ENCODE results near the gene ANO9. TPM values are rescaled to one million over a fixed set of nuclear protein-coding genes. Genes with fewer than 3 reads are reported as not detected.

Gene ANO9
- total RNA-seq, 1 experiment from 2014 or later: 9.4 TPM

DNA sequence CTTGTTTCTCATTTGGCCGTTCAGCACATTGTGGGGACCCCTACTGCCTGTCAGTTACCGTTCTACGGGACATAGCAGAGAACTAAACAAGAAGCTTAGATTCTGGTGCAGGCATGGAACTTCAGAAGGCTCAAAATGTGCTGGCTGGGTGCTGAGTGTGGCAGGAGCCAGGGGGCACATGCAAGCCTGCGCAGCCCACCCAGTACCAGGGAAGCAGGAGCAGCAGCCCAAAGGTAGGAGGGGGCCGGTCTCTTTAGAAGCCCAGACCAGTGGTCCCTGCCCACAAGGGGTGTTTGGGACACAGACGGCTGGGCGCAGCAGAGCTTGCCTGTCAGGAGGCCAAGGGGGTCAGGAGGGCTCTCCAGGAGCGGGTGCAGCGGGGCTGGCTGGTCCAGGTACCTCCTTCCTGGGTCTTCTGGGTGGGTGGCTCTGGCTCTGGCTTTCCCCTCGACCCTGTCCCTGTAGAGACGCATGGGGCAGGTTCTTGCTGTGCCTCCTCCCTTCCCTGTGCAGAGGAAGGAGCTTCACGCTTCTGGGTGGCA, 10.5 kb upstream of the ANO9 start:
- intact Hi-C loops (cut with micrococcal nuclease): no loop called here
- Mint-ChIP-seq H3K27me3 (ENCODE audit: insufficient read depth, unreplicated experiment) (no peaks in the 10 kb centered on the region), H3K4me1 (ENCODE audit: insufficient read depth, unreplicated experiment) (peaks cover 12% of the 10 kb centered on the region), H3K27ac (ENCODE audit: low read depth, unreplicated experiment) (no peak overlapping the region), H3K9me3 (ENCODE audit: unreplicated experiment) (no peaks in the 10 kb centered on the region), H3K4me3 (ENCODE audit: unreplicated experiment) (peak overlapping the region; percentile 87), H3K36me3 (ENCODE audit: insufficient read depth, unreplicated experiment) (peaks cover 56% of the 10 kb centered on the region)
- CTCF ChIA-PET: interaction anchor here (0.7 to 1.5 kb wide), 3 partner anchors 9 to 42 kb away, joined by 3 read pairs; no protein-coding TSS in a partner anchor
- no TSS peak for BruUV-seq (replicated peaks)
- TF ChIP-seq, protein P1, sequence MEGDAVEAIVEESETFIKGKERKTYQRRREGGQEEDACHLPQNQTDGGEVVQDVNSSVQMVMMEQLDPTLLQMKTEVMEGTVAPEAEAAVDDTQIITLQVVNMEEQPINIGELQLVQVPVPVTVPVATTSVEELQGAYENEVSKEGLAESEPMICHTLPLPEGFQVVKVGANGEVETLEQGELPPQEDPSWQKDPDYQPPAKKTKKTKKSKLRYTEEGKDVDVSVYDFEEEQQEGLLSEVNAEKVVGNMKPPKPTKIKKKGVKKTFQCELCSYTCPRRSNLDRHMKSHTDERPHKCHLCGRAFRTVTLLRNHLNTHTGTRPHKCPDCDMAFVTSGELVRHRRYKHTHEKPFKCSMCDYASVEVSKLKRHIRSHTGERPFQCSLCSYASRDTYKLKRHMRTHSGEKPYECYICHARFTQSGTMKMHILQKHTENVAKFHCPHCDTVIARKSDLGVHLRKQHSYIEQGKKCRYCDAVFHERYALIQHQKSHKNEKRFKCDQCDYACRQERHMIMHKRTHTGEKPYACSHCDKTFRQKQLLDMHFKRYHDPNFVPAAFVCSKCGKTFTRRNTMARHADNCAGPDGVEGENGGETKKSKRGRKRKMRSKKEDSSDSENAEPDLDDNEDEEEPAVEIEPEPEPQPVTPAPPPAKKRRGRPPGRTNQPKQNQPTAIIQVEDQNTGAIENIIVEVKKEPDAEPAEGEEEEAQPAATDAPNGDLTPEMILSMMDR (IDR thresholded peaks at IDR 0.05; ENCODE audit: unreplicated experiment): no peak
- no peak for DNase-seq (ENCODE audit: unreplicated experiment)
- POLR2A ChIA-PET: interaction anchor here (1.1 to 6.0 kb wide), 7 partner anchors 12 to 245 kb away, joined by 3 to 75 read pairs (median 3); partner anchors contain the start of genes BET1L, PKP3, RIC8A and RNH1

- Mint-ChIP-seq H3K9me3 (ENCODE audit: unreplicated experiment) (no peaks in the 10 kb centered on the region), H3K4me1 (ENCODE audit: insufficient read depth, unreplicated experiment) (peaks cover 16% of the 10 kb centered on the region), H3K27me3 (ENCODE audit: insufficient read depth, unreplicated experiment) (no peaks in the 10 kb centered on the region), H3K4me3 (ENCODE audit: unreplicated experiment) (peak overlapping the region; percentile 87), H3K27ac (ENCODE audit: low read depth, unreplicated experiment) (no peak overlapping the region), H3K36me3 (ENCODE audit: insufficient read depth, unreplicated experiment) (peaks cover 55% of the 10 kb centered on the region)
- intact Hi-C loops (cut with micrococcal nuclease): no loop called here
- CTCF ChIA-PET: interaction anchor here (0.7 to 2.4 kb wide), 6 partner anchors 9 to 169 kb away, joined by 3 to 12 read pairs (median 4); no protein-coding TSS in a partner anchor
- BruUV-seq (replicated peaks): no TSS peak
- no peak for DNase-seq (ENCODE audit: unreplicated experiment)
- TF ChIP-seq, protein P1 (IDR thresholded peaks at IDR 0.05; ENCODE audit: unreplicated experiment): no peak
- POLR2A ChIA-PET: interaction anchor here (0.6 to 6.0 kb wide), 11 partner anchors 11 to 254 kb away, joined by 3 to 75 read pairs (median 3); partner anchors contain the start of genes BET1L, EPS8L2, PKP3 and RIC8A
Measured at GRCh38 chr11:451738-452137, 9.9 kb upstream of the ANO9 start.

DNA sequence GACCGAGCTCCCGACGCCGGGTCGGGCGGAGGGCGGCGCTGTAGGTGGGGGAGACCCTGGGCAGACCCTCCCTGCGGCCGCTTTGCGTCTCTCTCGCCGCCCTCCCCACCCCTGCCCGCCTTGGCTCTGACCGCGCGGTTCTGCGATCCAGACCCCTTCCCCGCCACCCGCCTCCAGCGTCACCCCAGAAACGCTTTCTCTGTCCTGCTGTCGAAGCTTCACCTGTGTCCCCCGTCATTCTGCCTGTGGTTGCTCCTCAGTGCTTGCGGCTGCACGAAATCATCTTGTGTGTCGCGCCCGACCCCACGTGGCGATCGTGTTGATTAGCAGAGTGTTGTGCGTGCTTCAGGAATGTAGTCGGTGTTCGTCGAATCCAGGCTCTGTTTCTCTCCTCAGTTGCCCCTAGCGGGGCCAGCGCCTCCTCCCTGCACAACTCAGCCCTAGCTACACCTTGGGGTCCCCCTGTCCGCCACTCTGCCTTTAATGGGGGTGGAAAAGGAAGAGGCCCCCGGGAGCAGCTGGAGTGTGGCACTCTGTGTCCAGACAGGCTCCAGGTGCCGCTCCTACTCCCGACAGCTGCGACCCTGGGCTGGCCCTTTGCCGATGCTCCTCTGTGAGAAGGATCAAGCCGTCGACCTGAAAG, 9.1 kb upstream of the ANO9 start:
- peak overlapping the region; percentile 87 for H3K4me3 Mint-ChIP-seq (ENCODE audit: unreplicated experiment)
- ChIA-PET POLR2A (interaction anchor here (0.6 to 6.0 kb wide), 19 partner anchors 10 to 355 kb away, joined by 3 to 75 read pairs (median 3); partner anchors contain the start of genes BET1L, EPS8L2, PKP3 and RIC8A), CTCF (interaction anchor here (0.5 to 2.4 kb wide), 8 partner anchors 8 to 168 kb away, joined by 3 to 12 read pairs (median 3); no protein-coding TSS in a partner anchor)
- peaks cover 48% of the 10 kb centered on the region for H3K36me3 Mint-ChIP-seq (ENCODE audit: insufficient read depth, unreplicated experiment)
- no peaks in the 10 kb centered on the region for H3K27me3 Mint-ChIP-seq (ENCODE audit: insufficient read depth, unreplicated experiment)
- DNase-seq (ENCODE audit: unreplicated experiment): peak; percentile 66
- H3K4me1 Mint-ChIP-seq (ENCODE audit: insufficient read depth, unreplicated experiment): peaks cover 18% of the 10 kb centered on the region
- H3K27ac Mint-ChIP-seq (ENCODE audit: low read depth, unreplicated experiment): peak overlapping the region; percentile 89
- TF ChIP-seq, protein P1 (IDR thresholded peaks at IDR 0.05; ENCODE audit: unreplicated experiment): peak; percentile 24
- no peaks in the 10 kb centered on the region for H3K9me3 Mint-ChIP-seq (ENCODE audit: unreplicated experiment)
- intact Hi-C loops (cut with micrococcal nuclease): no loop called here
- BruUV-seq (replicated peaks): no TSS peak

Data from MCF 10A (cell line).